Neutrophil (primary cell): Measurements from ENCODE around the gene SUMF1.

ENCODE experiments used
- H3K27ac ChIP-seq: fragments of 200-600 bp; sonication (generic); 2 replicates; pipeline ENCODE4 v1.5.1; 2016; ENCODE audit warnings: mild to moderate bottlenecking, moderate library complexity
- H3K27me3 ChIP-seq: fragments of 200-600 bp; sonication (generic); 2 replicates; pipeline ENCODE4 v1.6.0; 2016; ENCODE audit warnings: mild to moderate bottlenecking
- H3K36me3 ChIP-seq: fragments of 200-600 bp; sonication (generic); 2 replicates; pipeline ENCODE4 v1.5.1; 2017
- H3K4me1 ChIP-seq, 2 experiments: fragments of 200-600 bp in 1 of 2; sonication (generic) in 1 of 2; 1 replicate in 1 of 2; 2 replicates in 1 of 2; pipeline versions ENCODE4 v1.5.1 to v1.6.1; 2013 to 2016; ENCODE audit warnings: low read depth in 1 of 2, low read length in 1 of 2, mild to moderate bottlenecking in 1 of 2, moderate library complexity in 1 of 2; ENCODE audit not compliant: control insufficient read depth in 1 of 2, insufficient read depth in 1 of 2
- H3K4me3 ChIP-seq, 2 experiments: fragments of 200-600 bp in 1 of 2; sonication (generic) in 1 of 2; 1 replicate in 1 of 2; 2 replicates in 1 of 2; pipeline ENCODE4 v1.5.1; 2013 to 2016; ENCODE audit warnings: low read depth in 1 of 2, low read length in 1 of 2, mild to moderate bottlenecking in 1 of 2, moderate library complexity in 1 of 2
- H3K9me3 ChIP-seq: fragments of 200-600 bp; sonication (generic); 2 replicates; pipeline ENCODE4 v1.5.1; 2016
- CTCF ChIP-seq: fragments of 200-600 bp; sonication (generic); IDR thresholded peaks from 2 replicates; pipeline ENCODE4 v1.5.1; 2016; ENCODE audit warnings: antibody characterized with exemption

Gene SUMF1

DNA sequence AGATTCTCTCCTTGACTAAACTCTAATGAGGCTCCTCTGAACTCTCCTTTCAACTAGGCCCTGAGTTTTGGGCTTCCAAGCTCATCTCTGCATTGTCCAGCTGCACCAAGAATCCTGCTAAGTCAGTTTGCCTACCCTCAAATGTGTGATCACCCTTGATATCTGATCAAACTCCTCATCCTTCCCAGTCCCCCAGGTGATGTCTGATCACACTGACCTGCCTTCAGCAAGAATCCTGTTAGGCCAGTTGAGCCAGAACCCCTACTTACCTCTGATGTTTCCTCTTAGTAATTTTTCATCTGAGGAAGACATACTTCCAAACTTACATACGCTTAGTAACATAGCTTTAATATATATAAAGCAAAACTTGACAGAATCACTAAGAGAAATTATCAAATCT, 28.8 kb downstream of the SUMF1 start:
- no peak overlapping the region for H3K4me3 ChIP-seq
- H3K36me3 ChIP-seq, result peaks cover 13% of the 10 kb centered on the region
- H3K9me3 ChIP-seq, result no peaks in the 10 kb centered on the region
- H3K4me1 ChIP-seq, result no peaks in the 10 kb centered on the region
- H3K27ac ChIP-seq, result no peak overlapping the region
- TF ChIP-seq CTCF, result no peak
- no peaks in the 10 kb centered on the region for H3K27me3 ChIP-seq

GRCh38 chr3:4432259-4432658, 34.8 kb downstream of the SUMF1 start:
- Histone ChIP-seq H3K36me3 (peaks cover 8% of the 10 kb centered on the region), H3K4me3 (no peak overlapping the region), H3K27me3 (no peaks in the 10 kb centered on the region), H3K9me3 (no peaks in the 10 kb centered on the region), H3K27ac (no peak overlapping the region), H3K4me1 (no peaks in the 10 kb centered on the region)
- no peak for TF ChIP-seq CTCF

- H3K27me3 ChIP-seq, result no peaks in the 10 kb centered on the region
- H3K36me3 ChIP-seq, result peaks cover 8% of the 10 kb centered on the region
Measured at GRCh38 chr3:4429648-4430350, 37.3 kb downstream of the SUMF1 start.

GRCh38 chr3:4426782-4427344, 40.2 kb downstream of the SUMF1 start:
- Histone ChIP-seq H3K27ac (no peak overlapping the region), H3K36me3 (no peaks in the 10 kb centered on the region), H3K4me3 (no peak overlapping the region), H3K4me1 (no peaks in the 10 kb centered on the region), H3K27me3 (no peaks in the 10 kb centered on the region), H3K9me3 (no peaks in the 10 kb centered on the region)
- TF ChIP-seq CTCF, result no peak

More at GRCh38 chr3:4429648-4430350, 37.3 kb downstream of the SUMF1 start:
- no peak for TF ChIP-seq CTCF
- no peaks in the 10 kb centered on the region for H3K9me3 ChIP-seq
- H3K27ac ChIP-seq, result no peak overlapping the region
- no peak overlapping the region for H3K4me3 ChIP-seq
- no peaks in the 10 kb centered on the region for H3K4me1 ChIP-seq

GRCh38 chr3:4426261-4426781, 40.7 kb downstream of the SUMF1 start:
- no peak overlapping the region for H3K4me3 ChIP-seq
- no peak for TF ChIP-seq CTCF
- no peak overlapping the region for H3K27ac ChIP-seq
- H3K9me3 ChIP-seq, result no peaks in the 10 kb centered on the region
- no peaks in the 10 kb centered on the region for H3K36me3 ChIP-seq
- H3K27me3 ChIP-seq, result no peaks in the 10 kb centered on the region
- H3K4me1 ChIP-seq, result no peaks in the 10 kb centered on the region
